ENCODE measurements around the gene ERVW-1. TPM values are rescaled to one million over a fixed set of nuclear protein-coding genes. Genes with fewer than 3 reads are reported as not detected.
"Not testable (repeated sequence)": the region's sequence is repeated elsewhere in the genome, so short reads cannot be mapped to it uniquely, and the experiment has no call there.

Gene ERVW-1, protein sequence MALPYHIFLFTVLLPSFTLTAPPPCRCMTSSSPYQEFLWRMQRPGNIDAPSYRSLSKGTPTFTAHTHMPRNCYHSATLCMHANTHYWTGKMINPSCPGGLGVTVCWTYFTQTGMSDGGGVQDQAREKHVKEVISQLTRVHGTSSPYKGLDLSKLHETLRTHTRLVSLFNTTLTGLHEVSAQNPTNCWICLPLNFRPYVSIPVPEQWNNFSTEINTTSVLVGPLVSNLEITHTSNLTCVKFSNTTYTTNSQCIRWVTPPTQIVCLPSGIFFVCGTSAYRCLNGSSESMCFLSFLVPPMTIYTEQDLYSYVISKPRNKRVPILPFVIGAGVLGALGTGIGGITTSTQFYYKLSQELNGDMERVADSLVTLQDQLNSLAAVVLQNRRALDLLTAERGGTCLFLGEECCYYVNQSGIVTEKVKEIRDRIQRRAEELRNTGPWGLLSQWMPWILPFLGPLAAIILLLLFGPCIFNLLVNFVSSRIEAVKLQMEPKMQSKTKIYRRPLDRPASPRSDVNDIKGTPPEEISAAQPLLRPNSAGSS
- total RNA-seq (10 to 100 TPM in 1 of 2 donors, 1 to 10 TPM in 1; 7.5 to 16.5 TPM), polyA plus RNA-seq (ENCODE audit: insufficient read depth, low read depth, low replicate concordance) (17.5 TPM)
- long read RNA-seq, donor 1, partial matches to known transcripts: 0 of 5 reads
- long read RNA-seq, donor 1, other reads (novel, unspliced or antisense): 0 of 5 reads
- long read RNA-seq, donor 2, transcript ERVW-1-201 (1 exons, 2,925 nt): major isoform, 5 of 6 reads
- long read RNA-seq, donor 2, partial matches to known transcripts: 0 of 6 reads
- long read RNA-seq, donor 2, other reads (novel, unspliced or antisense): 0 of 6 reads

DNA sequence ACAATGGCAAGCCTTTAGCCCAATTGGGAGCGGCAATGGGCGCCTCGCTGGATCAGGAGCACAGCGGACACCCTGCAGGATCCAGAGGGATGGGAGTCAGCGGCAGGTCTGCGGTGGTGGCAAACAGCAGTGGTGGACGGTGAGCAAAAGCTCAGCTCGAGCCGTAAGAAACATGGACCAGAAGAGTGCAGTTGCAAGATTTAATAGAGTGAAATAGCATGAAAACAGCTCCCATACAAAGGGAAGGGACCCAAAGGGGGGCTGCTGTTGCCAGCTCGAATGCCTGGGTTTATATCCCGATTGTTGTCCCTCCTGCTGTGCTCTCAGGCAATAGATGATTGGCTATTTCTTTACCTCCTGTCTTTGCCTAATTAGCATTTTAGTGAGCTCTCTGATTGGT, at the start of gene ERVW-1:
TSS of gene ERVW-1 (minus strand) at position 266 of the 400 bp plus-strand sequence. CDS start 7,565 bp downstream, outside the sequence.
- H3K27ac ChIP-seq; H3K36me3 ChIP-seq (ENCODE audit: low read depth, missing control alignments); H3K27me3 ChIP-seq; H3K4me1 ChIP-seq; intact Hi-C loops (cut with DNase I; ENCODE audit: low total_unique reads); DNase-seq; H3K4me3 ChIP-seq; H3K9me3 ChIP-seq: not testable (repeated sequence)
- 91 to 98% methylated on average over 10 to 11 of the region's 11 CpGs for WGBS, 2 donors

DNA sequence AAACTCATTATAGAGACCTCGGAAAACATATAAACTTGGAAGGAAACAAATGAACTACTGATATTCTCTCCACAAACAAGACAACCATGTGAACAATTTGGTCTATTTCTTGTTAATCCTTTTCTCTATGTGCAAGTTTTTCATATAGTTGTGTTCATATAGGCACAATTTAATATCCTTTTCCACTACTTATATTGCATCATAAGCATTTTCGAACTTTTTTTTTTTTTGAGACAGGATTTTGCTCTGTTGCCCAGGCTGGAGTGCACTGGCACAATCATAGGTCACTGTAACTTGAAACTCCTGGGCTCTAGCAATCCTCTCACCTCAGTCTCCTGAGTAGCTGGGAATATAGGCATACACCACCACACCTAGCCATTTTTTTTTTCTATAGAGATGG, 45.4 kb upstream of the ERVW-1 start:
- H3K9me3 ChIP-seq: no peaks in the 10 kb centered on the region
- no peaks in the 10 kb centered on the region for H3K27me3 ChIP-seq
- peaks cover 8% of the 10 kb centered on the region for H3K4me1 ChIP-seq
- no peak overlapping the region for H3K4me3 ChIP-seq
- TF ChIP-seq, protein P1, sequence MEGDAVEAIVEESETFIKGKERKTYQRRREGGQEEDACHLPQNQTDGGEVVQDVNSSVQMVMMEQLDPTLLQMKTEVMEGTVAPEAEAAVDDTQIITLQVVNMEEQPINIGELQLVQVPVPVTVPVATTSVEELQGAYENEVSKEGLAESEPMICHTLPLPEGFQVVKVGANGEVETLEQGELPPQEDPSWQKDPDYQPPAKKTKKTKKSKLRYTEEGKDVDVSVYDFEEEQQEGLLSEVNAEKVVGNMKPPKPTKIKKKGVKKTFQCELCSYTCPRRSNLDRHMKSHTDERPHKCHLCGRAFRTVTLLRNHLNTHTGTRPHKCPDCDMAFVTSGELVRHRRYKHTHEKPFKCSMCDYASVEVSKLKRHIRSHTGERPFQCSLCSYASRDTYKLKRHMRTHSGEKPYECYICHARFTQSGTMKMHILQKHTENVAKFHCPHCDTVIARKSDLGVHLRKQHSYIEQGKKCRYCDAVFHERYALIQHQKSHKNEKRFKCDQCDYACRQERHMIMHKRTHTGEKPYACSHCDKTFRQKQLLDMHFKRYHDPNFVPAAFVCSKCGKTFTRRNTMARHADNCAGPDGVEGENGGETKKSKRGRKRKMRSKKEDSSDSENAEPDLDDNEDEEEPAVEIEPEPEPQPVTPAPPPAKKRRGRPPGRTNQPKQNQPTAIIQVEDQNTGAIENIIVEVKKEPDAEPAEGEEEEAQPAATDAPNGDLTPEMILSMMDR (IDR thresholded peaks at IDR 0.05): no peak
- TF ChIP-seq POLR2A (IDR thresholded peaks at IDR 0.05): no peak
- no peak overlapping the region for H3K27ac ChIP-seq
- no peak for DNase-seq
- WGBS, 2 donors: 76 to 86% methylated on average over 2 of the region's 2 CpGs
- intact Hi-C loops (cut with DNase I; ENCODE audit: low total_unique reads): no loop called here
- H3K36me3 ChIP-seq (ENCODE audit: low read depth, missing control alignments): no peaks in the 10 kb centered on the region

DNA sequence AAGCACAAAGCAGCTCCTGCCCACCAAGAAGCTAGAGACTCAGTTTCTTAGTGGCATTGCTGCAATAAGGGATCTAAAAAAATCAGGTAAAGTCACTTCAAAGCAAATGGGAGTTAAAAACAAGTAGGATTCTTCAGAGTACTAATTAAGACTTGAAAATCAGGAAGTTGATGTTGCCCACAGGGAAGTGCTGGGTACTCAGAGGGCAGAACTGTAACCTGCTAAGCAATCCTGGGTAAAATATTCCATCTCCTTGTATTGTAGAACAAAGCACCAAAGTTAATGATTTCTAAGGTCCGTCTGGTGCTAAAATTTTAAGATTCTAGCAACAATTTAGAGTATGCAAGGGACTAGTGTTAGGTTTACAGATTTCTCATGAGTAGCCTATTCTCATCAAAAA, 42.3 kb upstream of the ERVW-1 start:
- H3K4me3 ChIP-seq: no peak overlapping the region
- no peak for DNase-seq
- 95% methylated on average over 1 of the region's 1 CpG for WGBS, 2 donors
- H3K27me3 ChIP-seq: no peaks in the 10 kb centered on the region
- H3K27ac ChIP-seq: no peak overlapping the region
- no peaks in the 10 kb centered on the region for H3K9me3 ChIP-seq
- H3K36me3 ChIP-seq (ENCODE audit: low read depth, missing control alignments): no peaks in the 10 kb centered on the region
- no peaks in the 10 kb centered on the region for H3K4me1 ChIP-seq
- TF ChIP-seq, protein P1 (IDR thresholded peaks at IDR 0.05): no peak
- no peak for TF ChIP-seq POLR2A (IDR thresholded peaks at IDR 0.05)
- intact Hi-C loops (cut with DNase I; ENCODE audit: low total_unique reads): no loop called here

DNA sequence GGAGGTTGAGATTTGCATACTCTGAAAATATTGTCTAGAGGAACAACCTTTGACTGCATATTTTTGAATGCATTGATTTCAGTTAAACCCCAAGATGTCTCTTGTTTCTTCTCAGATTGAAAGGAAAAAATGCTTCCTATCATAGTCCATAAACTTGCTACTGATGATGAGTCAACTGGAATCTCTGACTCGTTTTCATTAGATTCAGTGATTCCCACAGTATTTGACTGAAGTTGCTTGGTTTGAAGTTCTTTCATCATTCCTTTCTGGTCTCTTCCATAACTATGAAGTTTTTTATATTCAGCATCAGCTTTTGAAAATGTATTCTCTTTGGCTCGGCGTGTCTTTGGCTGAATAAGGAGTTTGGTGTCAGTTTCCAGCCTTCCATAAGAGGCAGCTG, 39.9 kb upstream of the ERVW-1 start:
- no peak for DNase-seq
- Histone ChIP-seq H3K4me1 (no peaks in the 10 kb centered on the region), H3K9me3 (no peaks in the 10 kb centered on the region), H3K36me3 (ENCODE audit: low read depth, missing control alignments) (no peaks in the 10 kb centered on the region), H3K4me3 (no peak overlapping the region), H3K27ac (no peak overlapping the region), H3K27me3 (no peaks in the 10 kb centered on the region)
- 84 to 93% methylated on average over 3 of the region's 3 CpGs for WGBS, 2 donors
- no peak for TF ChIP-seq POLR2A (IDR thresholded peaks at IDR 0.05)
- TF ChIP-seq, protein P1 (IDR thresholded peaks at IDR 0.05): no peak
- intact Hi-C loops (cut with DNase I; ENCODE audit: low total_unique reads): no loop called here

DNA sequence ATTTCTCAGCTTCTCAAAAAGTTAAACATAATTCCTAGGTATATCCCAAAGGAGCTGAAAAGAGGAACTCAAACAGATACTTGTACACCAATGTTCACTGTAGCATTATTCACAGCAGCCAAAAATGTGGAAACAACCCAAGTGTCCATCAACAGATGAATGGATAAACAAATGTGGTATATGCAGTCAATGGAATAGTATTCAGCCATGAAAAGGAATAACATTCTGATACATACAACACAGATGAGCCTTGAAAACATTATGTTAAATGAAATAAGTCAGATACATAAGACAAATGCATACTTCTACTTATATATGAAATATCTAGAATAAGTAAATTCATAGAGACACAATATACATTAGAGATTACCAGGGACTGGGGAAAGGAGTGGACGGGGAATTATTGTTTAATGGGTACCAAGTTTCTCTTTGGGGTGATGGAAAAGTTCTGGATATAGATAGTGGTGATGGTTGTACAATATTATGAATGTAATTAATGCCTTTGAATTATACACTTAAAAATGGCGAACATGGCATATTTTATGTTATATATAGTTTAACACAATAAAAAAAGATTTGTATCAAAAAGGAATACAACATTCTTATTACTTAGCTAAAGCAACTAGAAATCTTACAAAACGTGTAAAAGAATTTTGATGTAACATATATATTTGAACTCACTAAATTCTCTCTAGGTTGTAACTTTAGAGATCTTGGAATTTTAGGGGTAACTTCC, 35.6 kb upstream of the ERVW-1 start:
- Histone ChIP-seq H3K36me3 (ENCODE audit: low read depth, missing control alignments) (no peaks in the 10 kb centered on the region), H3K27me3 (no peaks in the 10 kb centered on the region), H3K27ac (no peak overlapping the region), H3K4me3 (no peak overlapping the region), H3K4me1 (no peaks in the 10 kb centered on the region), H3K9me3 (no peaks in the 10 kb centered on the region)
- intact Hi-C loops (cut with DNase I; ENCODE audit: low total_unique reads): no loop called here
- WGBS, 2 donors: 58 to 77% methylated on average over 3 of the region's 3 CpGs
- DNase-seq: no peak
- TF ChIP-seq, protein P1 (IDR thresholded peaks at IDR 0.05): no peak
- no peak for TF ChIP-seq POLR2A (IDR thresholded peaks at IDR 0.05)

Data from testis (tissue), 5 donors.